ENCODE data around the gene COL4A5. TPM values are rescaled to one million over a fixed set of nuclear protein-coding genes. Genes with fewer than 3 reads are reported as not detected.

Gene COL4A5
- total RNA-seq, 4 donors from 2014 or later, result 32.8 to 60.9 (median 47.3) TPM

DNA sequence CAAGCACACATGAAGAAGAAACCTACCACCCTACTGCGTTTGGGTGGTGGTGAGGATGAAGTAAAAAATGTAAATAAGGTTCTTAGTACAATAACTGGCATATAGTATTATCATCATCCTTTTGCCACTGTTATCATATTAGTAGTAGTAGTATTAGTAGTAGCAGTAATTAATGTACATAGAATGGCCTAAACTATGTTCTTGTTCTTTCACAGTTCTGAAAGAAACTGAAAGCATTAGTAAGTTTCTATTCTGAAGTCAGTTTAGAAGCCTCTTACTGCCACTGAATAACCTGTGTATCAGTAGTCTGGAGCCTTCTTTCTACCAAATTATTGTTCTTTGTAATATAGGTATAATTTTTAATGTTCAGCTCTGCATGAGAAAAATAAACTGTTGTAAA lies 22.4 kb upstream of the COL4A5 start:
- DNase-seq, result no peak
- Histone ChIP-seq H3K27me3 (no peaks in the 10 kb centered on the region), H3K27ac (no peak overlapping the region), H3K4me1 (no peaks in the 10 kb centered on the region), H3K36me3 (no peaks in the 10 kb centered on the region), H3K4me3 (replicated peaks in 1 of 3) (no peak overlapping the region), H3K9me3 (no peaks in the 10 kb centered on the region)
- intact Hi-C loops (cut with DNase I), result no loop called here
- TF ChIP-seq POLR2A (IDR thresholded peaks at IDR 0.05), result no peak
- TF ChIP-seq, protein P1, sequence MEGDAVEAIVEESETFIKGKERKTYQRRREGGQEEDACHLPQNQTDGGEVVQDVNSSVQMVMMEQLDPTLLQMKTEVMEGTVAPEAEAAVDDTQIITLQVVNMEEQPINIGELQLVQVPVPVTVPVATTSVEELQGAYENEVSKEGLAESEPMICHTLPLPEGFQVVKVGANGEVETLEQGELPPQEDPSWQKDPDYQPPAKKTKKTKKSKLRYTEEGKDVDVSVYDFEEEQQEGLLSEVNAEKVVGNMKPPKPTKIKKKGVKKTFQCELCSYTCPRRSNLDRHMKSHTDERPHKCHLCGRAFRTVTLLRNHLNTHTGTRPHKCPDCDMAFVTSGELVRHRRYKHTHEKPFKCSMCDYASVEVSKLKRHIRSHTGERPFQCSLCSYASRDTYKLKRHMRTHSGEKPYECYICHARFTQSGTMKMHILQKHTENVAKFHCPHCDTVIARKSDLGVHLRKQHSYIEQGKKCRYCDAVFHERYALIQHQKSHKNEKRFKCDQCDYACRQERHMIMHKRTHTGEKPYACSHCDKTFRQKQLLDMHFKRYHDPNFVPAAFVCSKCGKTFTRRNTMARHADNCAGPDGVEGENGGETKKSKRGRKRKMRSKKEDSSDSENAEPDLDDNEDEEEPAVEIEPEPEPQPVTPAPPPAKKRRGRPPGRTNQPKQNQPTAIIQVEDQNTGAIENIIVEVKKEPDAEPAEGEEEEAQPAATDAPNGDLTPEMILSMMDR (IDR thresholded peaks at IDR 0.05), result no peak
- WGBS, 2 donors, result 68 to 79% methylated on average over 1 of the region's 1 CpG

DNA sequence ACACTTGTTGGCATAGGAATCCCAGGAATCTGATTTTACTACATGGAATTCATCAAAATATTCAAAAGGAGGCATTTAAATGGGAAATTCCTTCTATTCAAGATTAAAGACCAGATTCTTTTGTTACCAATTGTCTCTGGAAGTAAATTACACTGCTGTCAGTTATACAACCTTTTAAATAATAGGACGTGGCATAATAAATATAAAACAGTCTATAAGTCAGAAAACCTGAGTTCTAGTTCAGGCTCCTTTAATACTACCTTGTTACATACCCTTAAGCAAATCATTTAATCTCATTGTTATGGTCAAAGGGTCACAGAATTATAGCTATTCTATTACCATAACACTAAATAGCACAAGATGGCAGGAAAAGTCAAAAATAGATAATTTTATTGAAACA lies 20.2 kb upstream of the COL4A5 start:
- H3K27ac ChIP-seq, result no peak overlapping the region
- no peak for DNase-seq
- intact Hi-C loops (cut with DNase I), result no loop called here
- no peaks in the 10 kb centered on the region for H3K4me1 ChIP-seq
- no peaks in the 10 kb centered on the region for H3K27me3 ChIP-seq
- no peak overlapping the region for H3K4me3 ChIP-seq (replicated peaks in 1 of 3)
- WGBS, 2 donors, result 88 to 89% methylated on average over 1 of the region's 1 CpG
- no peak for TF ChIP-seq POLR2A (IDR thresholded peaks at IDR 0.05)
- TF ChIP-seq, protein P1 (IDR thresholded peaks at IDR 0.05), result no peak
- no peaks in the 10 kb centered on the region for H3K36me3 ChIP-seq
- H3K9me3 ChIP-seq, result no peaks in the 10 kb centered on the region

DNA sequence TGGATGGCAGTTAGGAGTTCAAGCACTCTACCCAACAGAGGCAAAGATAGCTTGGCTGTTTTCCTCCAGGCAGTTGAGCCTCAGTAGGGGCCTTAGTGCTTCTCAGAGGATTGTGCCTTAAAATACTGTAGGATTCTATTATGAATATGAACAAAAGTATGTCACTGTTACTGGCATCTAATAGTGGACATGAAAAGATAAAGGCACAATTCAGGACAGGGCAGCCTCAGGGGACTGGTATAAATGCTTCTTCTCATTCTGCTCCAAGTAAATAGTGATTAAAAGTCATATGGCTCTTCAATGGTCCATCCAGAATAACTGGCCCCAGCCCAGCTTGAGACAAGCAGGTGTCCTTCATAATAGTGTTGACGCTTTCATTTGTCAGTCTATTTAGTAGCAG lies 19.2 kb upstream of the COL4A5 start:
- no peak overlapping the region for H3K27ac ChIP-seq
- no peak overlapping the region for H3K4me3 ChIP-seq (replicated peaks in 1 of 3)
- no peaks in the 10 kb centered on the region for H3K27me3 ChIP-seq
- WGBS, 2 donors, result 92% methylated on average over 1 of the region's 1 CpG
- no peaks in the 10 kb centered on the region for H3K36me3 ChIP-seq
- no peak for DNase-seq
- intact Hi-C loops (cut with DNase I), result no loop called here
- no peaks in the 10 kb centered on the region for H3K4me1 ChIP-seq
- TF ChIP-seq POLR2A (IDR thresholded peaks at IDR 0.05), result no peak
- TF ChIP-seq, protein P1 (IDR thresholded peaks at IDR 0.05), result no peak
- H3K9me3 ChIP-seq, result no peaks in the 10 kb centered on the region

DNA sequence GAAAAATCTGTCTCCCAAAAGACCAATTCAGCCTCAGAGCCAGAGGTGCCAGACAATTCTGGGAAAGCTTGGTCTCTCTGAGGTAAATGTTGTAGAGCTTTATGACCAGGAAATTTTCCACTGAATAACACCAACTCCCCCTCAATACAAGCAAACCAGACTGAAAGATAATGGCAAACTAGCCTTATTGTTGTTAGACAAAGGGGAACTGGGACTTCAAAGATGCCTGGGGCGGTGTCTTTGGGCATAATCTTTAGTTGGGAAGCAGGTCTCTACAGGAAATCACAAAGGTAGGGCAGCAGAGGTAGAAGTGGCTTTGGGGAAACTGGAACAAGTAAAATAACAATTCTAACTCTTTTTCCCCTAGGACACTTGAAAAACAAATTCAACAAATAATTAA lies 13.4 kb upstream of the COL4A5 start:
- Histone ChIP-seq H3K27ac (no peak overlapping the region), H3K4me3 (replicated peaks in 1 of 3) (no peak overlapping the region), H3K36me3 (no peaks in the 10 kb centered on the region), H3K27me3 (no peaks in the 10 kb centered on the region), H3K9me3 (no peaks in the 10 kb centered on the region), H3K4me1 (no peaks in the 10 kb centered on the region)
- intact Hi-C loops (cut with DNase I), result no loop called here
- DNase-seq, result no peak
- 75 to 83% methylated on average over 1 of the region's 1 CpG for WGBS, 2 donors
- TF ChIP-seq POLR2A (IDR thresholded peaks at IDR 0.05), result no peak
- TF ChIP-seq, protein P1 (IDR thresholded peaks at IDR 0.05), result no peak

DNA sequence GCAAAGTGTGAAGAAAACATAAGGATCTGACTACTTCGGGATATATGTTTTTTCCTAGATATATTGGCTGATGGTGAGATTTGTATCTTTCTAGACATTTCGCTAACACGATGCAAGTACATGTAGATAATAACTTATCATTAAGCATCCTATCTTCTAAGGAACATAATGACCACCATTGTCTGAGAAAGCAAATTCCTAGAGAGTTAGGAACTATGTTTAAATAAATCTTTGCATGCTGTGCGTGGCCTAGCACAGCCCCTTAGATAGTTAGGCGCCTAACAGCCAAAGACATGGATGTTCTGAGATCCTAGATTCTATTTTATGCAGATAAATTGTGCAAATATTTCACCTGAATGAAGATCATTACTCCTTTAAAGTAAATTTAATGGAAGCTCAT lies 4.4 kb upstream of the COL4A5 start:
- intact Hi-C loops (cut with DNase I), result no loop called here
- no peaks in the 10 kb centered on the region for H3K36me3 ChIP-seq
- 90 to 94% methylated on average over 5 of the region's 5 CpGs for whole genome bisulfite sequencing, 2 donors
- no peak overlapping the region for H3K27ac ChIP-seq
- no peaks in the 10 kb centered on the region for H3K9me3 ChIP-seq
- DNase-seq, result no peak
- no peak overlapping the region for H3K4me3 ChIP-seq (replicated peaks in 1 of 3)
- H3K4me1 ChIP-seq, result no peaks in the 10 kb centered on the region
- no peak for TF ChIP-seq POLR2A (IDR thresholded peaks at IDR 0.05)
- TF ChIP-seq, protein P1 (IDR thresholded peaks at IDR 0.05), result no peak
- no peaks in the 10 kb centered on the region for H3K27me3 ChIP-seq
